Glomerular visceral epithelial cell (primary cell): ENCODE measurements around the gene TRIM58.

Experiments
- DNase-seq: peaks from one replicate; pipeline ENCODE4 v3.0.0-alpha.2; 2016; ENCODE audit errors: extremely low spot score

Gene TRIM58, protein sequence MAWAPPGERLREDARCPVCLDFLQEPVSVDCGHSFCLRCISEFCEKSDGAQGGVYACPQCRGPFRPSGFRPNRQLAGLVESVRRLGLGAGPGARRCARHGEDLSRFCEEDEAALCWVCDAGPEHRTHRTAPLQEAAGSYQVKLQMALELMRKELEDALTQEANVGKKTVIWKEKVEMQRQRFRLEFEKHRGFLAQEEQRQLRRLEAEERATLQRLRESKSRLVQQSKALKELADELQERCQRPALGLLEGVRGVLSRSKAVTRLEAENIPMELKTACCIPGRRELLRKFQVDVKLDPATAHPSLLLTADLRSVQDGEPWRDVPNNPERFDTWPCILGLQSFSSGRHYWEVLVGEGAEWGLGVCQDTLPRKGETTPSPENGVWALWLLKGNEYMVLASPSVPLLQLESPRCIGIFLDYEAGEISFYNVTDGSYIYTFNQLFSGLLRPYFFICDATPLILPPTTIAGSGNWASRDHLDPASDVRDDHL

DNA sequence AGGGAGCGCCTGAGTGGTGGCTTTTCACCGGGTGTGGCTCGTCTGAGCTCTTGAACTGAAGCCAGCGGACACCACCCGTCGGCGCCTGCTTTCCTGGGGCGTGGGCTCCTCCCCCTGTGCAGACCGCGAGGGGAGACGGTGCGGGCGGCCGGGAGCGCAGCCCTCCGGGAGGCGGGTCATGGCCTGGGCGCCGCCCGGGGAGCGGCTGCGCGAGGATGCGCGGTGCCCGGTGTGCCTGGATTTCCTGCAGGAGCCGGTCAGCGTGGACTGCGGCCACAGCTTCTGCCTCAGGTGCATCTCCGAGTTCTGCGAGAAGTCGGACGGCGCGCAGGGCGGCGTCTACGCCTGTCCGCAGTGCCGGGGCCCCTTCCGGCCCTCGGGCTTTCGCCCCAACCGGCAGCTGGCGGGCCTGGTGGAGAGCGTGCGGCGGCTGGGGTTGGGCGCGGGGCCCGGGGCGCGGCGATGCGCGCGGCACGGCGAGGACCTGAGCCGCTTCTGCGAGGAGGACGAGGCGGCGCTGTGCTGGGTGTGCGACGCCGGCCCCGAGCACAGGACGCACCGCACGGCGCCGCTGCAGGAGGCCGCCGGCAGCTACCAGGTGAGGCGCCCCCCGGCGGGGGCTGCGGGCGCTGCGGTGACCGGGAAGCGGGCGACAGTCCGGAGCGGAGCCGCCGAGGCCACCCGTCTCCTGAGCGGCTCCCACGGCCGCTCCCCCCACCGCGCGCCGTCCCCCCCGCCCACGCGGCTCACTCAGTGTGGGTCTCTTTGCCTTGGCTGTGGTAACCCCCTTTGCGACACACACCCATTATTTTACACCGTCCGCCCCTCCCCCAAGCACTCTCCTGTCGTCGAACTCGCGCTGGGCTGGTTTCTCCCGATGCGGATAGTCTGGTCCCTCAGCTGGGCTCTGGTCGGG, at the start of gene TRIM58:
Gene TRIM58, plus strand, starts transcription at position 119 of the 916 bp plus-strand sequence. Its CDS starts 60 bp downstream, at position 179.
- DNase-seq: peak; percentile 76

DNA sequence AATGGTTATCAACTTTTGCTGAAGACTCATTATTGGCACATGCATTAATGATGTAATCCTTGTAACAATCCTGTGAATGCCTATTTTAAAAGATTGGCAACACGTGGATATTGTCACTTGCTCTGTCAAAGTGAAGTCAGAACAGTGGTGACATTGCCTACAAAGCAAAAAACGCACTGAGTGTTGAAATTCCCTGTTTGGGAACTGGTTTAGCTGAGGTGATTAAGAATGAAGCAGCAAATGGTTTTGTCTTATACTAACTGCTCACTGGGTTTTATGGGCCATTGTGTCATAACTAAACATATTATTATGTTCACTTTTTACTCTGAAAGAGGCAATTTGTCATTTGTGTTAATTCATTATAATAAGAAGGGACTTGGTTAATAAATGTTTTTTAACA, 44.4 kb upstream of the TRIM58 start:
- DNase-seq: no peak

DNA sequence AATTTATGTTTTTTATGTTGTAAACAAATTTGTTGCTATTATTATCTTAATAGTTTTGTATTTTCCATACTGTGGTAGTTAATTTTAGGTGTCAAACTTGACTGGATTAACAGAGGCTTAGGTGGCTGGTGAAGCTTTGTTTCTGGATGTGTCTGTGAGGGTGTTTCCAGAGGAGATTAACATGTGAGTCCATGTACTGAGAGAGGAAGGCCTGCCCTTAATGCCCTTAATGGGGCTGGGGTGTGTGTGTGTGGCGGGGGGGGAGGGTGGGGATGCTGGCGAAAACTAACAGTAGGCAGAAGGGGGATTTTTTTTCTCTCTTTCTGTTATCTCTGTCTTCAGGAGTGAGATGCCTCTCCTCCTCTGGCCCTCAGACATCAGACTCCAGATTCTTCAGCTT, 34.9 kb upstream of the TRIM58 start:
- no peak for DNase-seq

DNA sequence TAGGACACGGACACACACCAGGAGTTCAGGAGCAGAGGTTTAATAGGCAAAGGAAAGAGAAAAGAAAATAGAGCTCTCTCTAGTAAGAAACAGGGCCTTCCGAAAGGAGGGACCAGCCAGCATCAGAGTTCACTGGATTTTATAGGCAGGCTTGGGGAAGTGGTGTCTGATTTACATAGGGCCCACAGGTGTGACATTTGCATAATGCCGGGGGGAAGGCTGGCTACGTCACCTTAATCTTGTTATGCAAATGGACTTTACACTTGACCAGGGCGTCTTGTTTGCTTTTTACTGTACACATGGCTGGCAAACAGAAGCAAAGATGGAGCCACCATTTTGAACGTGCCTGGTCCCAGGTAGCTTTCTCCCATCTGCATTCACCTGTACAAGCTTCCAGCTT, 33.0 kb upstream of the TRIM58 start, which contains the start of gene OR14A16:
Gene OR14A16, minus strand, starts transcription at position 97 of the 400 bp plus-strand sequence. CDS start 8,390 bp downstream, outside the sequence.
- DNase-seq: no peak

DNA sequence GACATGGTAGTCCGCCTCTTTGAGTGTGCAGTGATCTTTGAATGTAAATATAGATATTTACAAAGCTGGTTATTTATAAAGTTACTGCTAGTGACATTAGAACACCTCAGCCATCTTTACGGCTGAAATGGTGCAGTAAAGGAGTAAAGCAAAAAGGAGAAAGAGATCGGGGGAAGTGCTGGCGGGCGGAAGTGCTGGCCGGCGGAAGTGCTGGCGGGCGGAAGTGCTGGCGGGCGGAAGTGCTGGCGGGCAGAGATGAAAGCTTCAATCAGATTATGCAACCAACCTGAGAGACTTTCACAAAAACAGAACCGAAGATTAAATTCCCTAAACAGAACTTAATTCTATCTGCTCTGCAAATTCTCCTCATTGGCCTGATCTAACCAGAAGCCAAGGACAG, 31.6 kb upstream of the TRIM58 start:
- DNase-seq: no peak

DNA sequence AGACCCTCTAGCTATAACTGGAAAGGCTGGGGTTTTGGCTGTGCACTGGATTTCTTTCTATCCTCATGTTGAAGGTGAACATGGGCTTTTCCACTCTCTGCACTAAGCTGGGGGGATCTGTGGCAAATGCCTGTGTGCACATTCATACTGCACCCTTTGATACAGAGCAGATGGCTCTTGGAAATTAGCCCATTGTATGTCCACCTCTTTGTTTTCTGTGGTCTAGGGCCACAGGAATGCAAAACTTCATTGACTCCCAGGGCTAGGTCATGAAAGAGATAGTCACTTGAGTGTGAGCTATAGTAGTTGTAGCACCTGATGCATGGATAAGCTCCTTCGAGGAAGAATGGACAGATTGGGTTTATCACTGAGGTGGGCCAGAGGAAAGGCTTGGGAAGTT, 27.3 kb upstream of the TRIM58 start:
- peak; percentile 36 for DNase-seq

DNA sequence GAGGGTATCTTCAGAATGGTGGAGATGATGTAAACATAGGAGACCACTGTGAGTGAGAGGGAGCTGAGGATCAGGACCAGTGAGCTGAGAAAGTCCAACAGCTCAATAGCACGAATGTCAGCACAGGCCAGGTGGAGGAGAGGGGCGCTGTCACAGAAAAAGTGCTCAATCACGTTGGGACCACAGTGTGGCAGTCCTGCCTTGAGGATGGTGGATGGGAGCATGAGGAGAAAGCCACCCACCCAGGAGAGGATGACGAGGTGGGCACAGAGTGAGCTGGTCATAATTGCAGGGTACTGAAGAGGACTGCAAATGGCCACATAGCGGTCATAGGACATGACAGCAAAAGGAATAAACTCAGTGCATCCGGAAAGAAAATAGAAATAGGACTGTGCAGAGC, 23.4 kb upstream of the TRIM58 start:
- no peak for DNase-seq

DNA sequence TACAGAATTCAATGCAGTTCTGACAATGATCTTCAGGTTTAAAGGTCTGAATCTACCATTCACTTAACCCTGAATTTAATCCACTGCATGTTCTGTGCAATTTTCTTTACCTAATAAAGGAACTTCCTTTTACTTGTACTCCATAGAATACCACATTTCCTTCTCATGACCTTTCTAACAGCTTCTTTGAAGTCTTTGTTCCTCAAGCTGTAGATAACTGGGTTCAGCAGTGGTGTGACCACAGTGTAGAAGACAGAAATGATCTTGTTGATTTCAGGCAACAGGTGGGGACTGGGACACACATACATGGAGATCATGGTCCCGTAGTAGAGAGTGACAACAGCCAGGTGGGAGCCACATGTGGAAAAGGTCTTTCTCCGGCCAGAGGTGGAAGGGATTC, 16.2 kb upstream of the TRIM58 start:
- no peak for DNase-seq

DNA sequence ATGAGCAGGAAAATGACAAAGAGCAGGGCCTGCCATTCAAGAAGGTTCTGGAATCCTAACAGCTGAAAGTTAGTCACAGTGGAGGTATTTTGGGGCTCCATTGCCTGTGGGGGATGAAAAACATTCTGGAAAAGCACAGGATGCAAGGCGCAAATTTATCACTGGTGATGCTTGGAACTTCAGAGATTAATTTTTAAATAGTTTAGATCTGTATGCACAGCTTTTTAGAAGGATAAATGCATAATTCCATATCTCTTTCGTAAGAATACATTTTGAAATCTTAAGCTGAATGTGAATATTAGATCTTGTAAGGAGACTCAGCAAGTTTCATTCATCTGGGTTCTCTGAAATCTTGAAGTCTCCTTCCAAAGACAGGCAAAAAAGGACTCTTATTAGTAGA, 15.2 kb upstream of the TRIM58 start, which contains the start of gene OR11L1:
Gene OR11L1, minus strand, starts transcription at position 101 of the 400 bp plus-strand sequence. Its CDS starts 0 bp downstream, at position 101.
- DNase-seq: no peak

DNA sequence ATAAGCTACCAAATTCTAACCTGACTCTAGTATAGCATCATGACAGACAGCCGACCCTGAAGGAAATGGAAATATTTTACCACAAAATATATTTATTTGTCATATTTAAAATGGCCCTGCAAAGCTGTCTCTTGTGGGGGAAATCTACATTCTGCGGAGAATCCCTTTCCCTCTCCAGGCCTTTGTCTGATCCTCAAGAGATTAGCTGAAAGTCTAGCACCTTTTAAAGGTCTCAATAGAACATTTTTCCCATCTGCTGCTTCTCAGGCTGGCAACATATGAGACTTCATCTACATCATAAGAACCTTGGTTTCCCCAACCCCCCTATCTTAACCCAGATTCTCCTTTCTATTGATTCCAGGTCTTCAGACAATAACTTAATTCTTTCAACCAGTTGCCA, 13.6 kb upstream of the TRIM58 start:
- no peak for DNase-seq

DNA sequence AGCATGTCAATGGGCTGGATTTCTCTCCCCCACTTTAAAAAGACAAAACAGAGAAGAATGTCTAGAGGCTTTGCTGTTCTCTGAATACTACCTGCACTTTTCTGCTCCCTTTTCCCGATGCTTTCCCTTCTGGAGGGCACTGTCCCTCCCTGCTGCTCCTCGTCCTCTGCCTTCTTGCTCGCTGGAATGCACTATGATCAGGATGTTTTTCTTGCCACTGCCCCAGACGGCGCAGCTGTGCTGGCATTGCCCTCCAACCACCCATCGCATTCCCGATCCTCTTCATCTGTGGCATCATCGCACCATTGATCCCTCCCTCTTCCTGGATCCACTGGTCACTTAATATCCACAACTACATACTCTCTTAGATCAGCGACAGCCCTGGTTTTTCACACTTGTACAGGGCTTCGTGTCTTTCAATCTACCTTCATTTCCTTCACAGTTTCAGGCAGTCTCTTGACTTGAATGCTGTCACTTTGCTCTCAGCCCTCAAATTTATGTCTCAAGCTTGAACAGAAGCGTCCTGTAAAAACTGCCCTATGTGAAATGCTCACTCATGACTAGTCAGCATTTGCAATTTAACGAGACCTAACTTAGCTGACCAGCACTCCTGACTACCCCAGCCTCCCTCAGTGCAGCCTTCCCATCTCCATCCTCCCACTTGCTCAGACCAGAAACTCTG, 11.8 kb upstream of the TRIM58 start:
- no peak for DNase-seq

DNA sequence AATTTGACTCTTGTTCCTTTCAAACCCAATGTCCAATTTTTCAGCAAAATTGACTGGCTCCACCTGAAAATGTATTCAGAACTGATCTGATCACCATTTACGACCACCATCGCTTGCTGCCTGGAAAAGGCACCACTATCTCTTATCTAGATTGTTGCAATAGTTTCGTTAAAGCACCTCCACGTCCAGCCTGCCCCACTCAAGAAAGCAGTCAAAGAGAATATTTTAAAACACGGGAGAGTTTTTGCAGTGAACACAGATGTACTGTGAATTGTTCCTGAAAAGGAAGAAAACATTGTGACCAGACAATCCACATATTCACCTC, 11.3 kb upstream of the TRIM58 start:
- DNase-seq: no peak

DNA sequence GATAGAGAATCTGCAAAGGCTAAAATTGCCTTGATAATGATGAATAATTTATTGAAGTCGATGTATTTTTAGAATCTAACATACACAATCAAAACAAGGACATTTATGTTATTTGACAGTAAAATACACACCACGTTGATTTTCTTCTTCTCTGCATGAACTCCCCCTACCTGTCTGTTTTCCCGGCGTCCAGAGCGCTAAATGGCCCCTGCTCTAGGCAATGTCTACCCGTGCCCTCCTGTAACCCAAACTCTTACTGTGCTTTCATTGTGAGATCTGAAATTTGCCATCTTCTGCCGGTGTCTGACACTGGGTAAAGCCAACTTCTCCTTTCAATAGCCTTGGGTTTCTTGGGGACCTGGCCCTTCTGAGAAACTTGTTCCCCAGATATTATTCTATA, 8.6 kb upstream of the TRIM58 start:
- no peak for DNase-seq

DNA sequence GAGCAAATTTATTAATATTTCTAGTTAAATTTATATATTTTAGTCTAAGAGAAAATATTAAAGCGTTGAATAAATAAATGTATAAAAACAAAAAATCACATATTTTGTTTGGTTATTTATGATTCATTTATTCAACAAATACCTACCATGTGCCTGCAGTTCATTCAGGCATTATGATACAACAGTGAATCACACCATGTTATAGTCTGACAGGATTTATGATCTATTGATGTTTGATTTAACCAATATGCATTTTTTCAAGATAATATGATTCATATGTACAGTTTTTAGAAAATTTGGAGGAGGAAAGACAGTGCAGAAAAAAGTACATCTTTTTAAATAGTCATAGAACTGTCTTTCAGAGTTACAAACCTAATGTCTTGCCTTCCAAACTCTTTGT, 7.4 kb upstream of the TRIM58 start:
- DNase-seq: no peak

DNA sequence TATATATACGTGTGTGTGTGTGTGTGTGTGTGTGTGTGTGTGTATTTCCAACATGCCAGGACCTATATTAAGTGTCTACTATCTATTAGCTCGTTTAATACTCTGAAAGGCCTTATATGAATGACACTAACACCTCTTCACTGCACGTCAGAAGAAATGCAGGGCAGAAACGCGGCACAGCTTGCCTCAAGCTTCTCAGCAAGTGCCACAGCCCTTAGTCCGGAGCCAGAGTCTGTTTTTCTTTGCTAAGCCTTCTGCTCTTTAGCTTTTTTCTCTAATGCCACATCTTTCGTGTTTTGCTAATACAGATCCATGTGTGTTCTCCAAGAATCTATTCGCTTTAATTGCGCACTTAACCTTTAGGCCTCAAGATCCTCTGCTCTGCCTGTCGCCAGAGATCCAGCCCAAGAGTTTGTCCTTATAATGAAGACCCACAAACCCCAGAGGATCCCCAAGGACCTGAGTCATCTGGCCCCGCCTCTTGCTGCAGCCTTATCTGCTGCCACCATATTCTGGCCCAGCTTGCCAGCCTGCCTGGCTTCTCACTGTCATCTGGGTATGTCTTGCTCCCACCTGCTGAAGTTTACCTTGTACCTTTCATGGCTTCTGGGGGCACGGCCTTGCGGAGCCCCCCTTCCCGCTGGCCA, 2.0 kb upstream of the TRIM58 start:
- DNase-seq: no peak

DNA sequence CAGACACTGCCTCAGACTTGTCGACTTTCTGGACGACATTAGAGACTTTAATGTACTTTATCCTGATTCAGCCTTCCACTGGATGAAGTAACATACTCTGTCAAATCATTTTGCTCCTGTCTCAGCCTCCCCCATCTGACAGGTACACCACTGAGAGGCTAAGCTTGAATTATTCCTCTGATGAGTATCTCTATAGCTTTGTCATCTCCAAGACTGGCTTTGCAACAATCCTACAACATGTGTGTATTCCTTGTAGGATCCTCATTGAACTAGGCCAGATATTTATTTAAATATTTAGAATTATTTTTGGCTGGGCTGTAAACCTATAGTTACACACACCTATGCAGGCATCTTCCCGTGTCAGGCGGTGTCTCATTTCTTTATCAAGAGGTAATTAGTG, 1.1 kb upstream of the TRIM58 start:
- DNase-seq: no peak

DNA sequence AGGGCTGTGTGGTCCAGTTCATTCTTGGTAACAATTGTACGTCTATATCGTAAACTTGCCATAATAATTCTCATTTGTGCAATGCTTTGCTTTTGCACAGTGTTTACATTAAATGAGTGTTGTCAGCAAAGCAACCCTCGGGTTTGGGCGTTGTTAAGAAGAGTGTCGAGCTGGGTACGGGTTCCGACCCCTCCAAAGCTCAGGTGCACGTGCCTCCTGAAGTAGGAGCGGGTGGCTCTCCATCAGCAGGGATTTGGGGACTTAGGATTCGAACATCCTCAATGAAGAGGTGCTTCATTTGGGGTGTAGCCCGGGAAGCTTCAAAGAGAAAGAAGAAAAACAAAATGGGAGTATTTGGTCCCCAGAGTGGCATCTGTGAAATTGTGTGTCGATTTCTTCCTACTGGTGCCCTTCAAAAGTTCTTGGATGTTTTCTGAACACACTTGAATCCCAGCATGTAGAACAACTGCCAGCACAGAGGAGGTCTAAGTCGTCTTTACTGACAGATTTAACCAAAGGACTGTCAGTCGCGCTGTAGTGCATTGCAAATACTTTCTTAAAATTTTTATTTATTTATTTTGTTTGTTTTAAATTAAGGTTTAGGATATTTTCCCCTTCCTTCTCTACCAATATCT, 1.1 kb downstream of the TRIM58 start:
- peak; percentile 6 for DNase-seq

DNA sequence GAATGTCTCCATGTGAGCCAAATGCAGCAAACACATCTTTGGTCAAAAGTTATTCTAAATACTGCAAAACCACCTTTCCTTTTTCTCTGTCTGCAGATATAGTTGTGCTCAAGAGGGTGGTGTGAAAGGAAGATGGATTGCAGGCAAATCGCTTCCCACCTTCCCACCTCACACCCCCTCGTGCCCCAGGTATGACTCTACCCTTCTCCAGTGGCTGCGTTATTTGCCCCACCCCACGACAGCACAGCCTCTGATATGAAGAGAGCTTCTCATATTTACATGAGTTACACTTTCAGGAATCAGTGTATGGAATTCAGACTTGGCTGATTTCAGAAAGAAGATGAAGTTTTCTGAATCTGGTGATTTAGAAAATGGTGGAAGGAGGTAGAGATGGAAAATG, 5.8 kb downstream of the TRIM58 start:
- DNase-seq: no peak

DNA sequence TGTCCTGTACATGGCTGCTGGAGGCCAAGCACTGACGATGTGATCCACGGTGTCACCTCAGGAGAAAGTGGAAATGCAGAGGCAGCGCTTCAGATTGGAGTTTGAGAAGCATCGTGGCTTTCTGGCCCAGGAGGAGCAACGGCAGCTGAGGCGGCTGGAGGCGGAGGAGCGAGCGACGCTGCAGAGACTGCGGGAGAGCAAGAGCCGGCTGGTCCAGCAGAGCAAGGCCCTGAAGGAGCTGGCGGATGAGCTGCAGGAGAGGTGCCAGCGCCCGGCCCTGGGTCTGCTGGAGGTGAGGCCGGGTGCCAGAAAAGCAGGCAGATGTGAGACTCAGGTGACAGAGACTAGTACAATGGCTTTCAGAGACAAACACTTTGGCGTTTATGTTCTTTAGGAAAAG, 7.7 kb downstream of the TRIM58 start:
- DNase-seq: no peak

DNA sequence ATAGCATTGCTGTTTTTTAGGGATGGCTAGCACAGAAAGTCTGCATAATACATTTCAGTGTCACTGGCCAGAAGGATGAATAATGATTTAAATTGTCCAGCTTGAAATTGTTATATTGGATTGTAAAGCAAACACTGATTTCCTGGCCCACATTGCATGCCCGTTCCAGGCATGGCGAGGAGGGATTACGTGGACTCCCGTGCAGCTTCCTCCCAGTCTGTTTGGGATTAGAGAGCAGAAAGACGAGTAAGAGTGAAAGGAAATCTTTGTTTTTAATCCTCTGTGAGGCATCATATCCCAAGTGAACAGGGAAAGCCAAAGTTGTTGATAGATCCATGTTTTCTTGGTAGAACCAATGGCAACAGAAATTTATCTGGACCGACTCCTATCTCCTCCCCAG, 8.4 kb downstream of the TRIM58 start:
- DNase-seq: no peak

DNA sequence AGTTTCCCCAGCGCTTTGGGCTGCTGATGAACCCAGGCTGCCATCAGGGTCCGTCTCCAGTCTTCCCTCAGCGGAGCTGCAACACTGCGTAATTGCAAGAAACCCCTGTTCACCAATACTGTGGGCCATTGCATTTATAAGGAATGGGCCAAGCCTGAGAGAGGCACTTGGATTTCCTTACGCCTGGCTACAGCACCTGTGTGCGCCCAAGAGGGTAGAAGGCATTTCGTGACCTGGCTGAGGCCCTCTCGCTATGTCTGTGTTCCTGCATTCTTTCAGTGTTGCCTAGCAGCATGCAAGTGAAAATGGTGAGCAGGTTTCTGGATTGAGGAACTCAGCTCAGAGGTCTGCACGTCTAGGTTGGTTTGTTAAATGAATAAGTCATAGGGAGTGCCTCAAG, 26.4 kb downstream of the TRIM58 start:
- no peak for DNase-seq
